ENCODE measurements around the gene KIAA1671. TPM values are rescaled to one million over a fixed set of nuclear protein-coding genes. Genes with fewer than 3 reads are reported as not detected.

The KIAA1671 gene
- polyA plus RNA-seq, 1 of the 3 experiments (the other 2 are of a cell fraction), result 7.4 TPM

DNA sequence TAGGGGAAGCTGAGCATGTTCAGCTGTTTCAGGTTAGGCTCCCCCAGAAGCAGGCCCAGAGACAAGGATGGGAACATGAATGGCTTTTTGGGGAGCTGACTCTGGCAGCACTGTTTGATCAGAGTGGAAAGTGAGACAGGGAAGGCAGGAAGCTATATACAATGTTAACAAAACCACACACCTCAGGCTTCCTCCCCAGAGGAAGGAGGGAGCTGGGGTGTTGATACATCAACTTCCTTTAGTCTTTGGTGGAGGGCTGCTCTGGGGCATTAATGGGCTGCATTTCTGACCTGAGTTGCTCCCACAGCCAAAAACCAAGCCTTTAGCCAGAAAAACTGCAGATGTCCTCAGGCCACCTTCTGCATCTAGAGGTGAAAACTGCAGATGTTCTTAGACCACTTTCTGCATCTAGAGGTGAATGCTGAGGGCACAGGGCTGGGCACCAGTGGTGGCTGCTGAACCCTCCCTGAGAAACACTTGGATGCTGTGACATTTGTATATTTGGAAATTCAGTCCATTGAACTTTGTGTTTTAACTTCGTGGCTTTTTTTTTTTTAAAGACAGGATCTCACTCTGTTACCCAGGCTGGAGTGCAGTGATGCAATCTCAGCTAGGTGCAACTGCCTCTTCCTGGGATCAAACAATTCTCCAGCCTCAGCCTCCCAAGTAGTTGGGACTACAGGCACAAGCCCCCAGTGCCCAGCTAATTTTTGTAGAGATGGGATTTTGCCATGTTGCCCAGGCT lies 49.9 kb downstream of the KIAA1671 start:
- no peak overlapping the region for H3K4me2 ChIP-seq
- 44% methylated on average over 1 of the region's 1 CpG for WGBS (ENCODE audit: low lambda C conversion rate)
- TF ChIP-seq FOSL2 (IDR thresholded peaks at IDR 0.05; ENCODE audit: borderline replicate concordance, low read depth), result no peak
- TF ChIP-seq EZH2phosphoT487 (IDR thresholded peaks at IDR 0.05; ENCODE audit: borderline replicate concordance, low read depth), result no peak
- TF ChIP-seq FOXJ3 (CRISPR knock-in tag; IDR thresholded peaks at IDR 0.05), result no peak
- TF ChIP-seq POLR2AphosphoS5 (IDR thresholded peaks at IDR 0.05; ENCODE audit: low read depth, low read length), result no peak
- no peak for TF ChIP-seq ELF1 (IDR thresholded peaks at IDR 0.05)
- no peak for TF ChIP-seq MEF2A (IDR thresholded peaks at IDR 0.05; ENCODE audit: borderline replicate concordance, low read depth)
- TF ChIP-seq TCF12 (IDR thresholded peaks at IDR 0.05), result no peak
- TF ChIP-seq NFIC (IDR thresholded peaks at IDR 0.05; ENCODE audit: borderline replicate concordance), result no peak
- no peak for TF ChIP-seq CHD2 (IDR thresholded peaks at IDR 0.05; ENCODE audit: low read length, partially characterized antibody)
- TF ChIP-seq MXI1 (IDR thresholded peaks at IDR 0.05; ENCODE audit: low read depth, low read length), result no peak
- TF ChIP-seq, protein P1, sequence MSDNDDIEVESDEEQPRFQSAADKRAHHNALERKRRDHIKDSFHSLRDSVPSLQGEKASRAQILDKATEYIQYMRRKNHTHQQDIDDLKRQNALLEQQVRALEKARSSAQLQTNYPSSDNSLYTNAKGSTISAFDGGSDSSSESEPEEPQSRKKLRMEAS (IDR thresholded peaks at IDR 0.05; ENCODE audit: low read depth), result no peak
- TF ChIP-seq YY1 (IDR thresholded peaks at IDR 0.05; ENCODE audit: low read depth), result no peak
- TF ChIP-seq, protein P2, sequence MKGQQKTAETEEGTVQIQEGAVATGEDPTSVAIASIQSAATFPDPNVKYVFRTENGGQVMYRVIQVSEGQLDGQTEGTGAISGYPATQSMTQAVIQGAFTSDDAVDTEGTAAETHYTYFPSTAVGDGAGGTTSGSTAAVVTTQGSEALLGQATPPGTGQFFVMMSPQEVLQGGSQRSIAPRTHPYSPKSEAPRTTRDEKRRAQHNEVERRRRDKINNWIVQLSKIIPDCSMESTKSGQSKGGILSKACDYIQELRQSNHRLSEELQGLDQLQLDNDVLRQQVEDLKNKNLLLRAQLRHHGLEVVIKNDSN (IDR thresholded peaks at IDR 0.05; ENCODE audit: borderline replicate concordance, low read depth), result no peak
- no peak for TF ChIP-seq GATA2 (CRISPR knock-in tag; IDR thresholded peaks at IDR 0.05)
- no peak for TF ChIP-seq TAF1 (IDR thresholded peaks at IDR 0.05; ENCODE audit: borderline replicate concordance, low read depth, low read length)

DNA sequence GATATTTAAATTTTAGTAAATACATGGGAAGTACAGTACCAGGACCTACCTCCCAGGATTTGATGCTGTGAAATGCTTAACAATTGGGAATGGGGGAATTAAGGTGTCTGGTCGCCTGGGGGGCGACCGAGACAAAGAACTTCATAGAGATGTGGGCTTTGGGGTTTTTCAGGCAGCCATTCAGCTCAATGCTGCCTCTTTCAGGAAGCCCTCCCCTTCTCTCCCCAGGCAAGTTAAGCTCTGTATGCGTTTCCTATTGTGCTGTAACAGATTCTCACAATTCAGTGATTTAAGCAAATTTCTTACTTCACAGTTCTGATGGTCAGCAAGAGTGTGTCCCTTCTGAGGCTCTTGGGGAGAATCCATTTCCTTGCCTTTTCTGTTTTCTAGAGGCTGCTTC lies 53.8 kb downstream of the KIAA1671 start:
- Histone ChIP-seq H3K4me2 (no peak overlapping the region), H2AFZ (ENCODE audit: low read depth) (no peak overlapping the region), H3K9ac (no peak overlapping the region), H3K9me3 (no peaks in the 10 kb centered on the region), H3K36me3 (replicated peaks in 1 of 2; ENCODE audit: control insufficient read depth in 1 of 2, insufficient read depth in 2 of 2, low read length in 1 of 2) (no peaks in the 10 kb centered on the region), H3K4me1 (ENCODE audit: control insufficient read depth in 1 of 2, insufficient read depth in 2 of 2, low read depth in 1 of 2, low read length in 1 of 2) (peaks cover 0 to 14% of the 10 kb centered on the region in 2 experiments; a peak in 2 of 4 replicates), H3K4me3 (ENCODE audit: low read depth in 2 of 2, low read length in 1 of 2) (no peak overlapping the region), H4K20me1 (ENCODE audit: insufficient read depth) (no peaks in the 10 kb centered on the region; the same call in 1 of the 2 replicates), H3K27me3 (ENCODE audit: insufficient read depth) (no peaks in the 10 kb centered on the region), H3K79me2 (ENCODE audit: insufficient read depth) (peaks cover 2% of the 10 kb centered on the region; the same call in 1 of the 2 replicates), H3K27ac (ENCODE audit: low read depth in 2 of 2, low read length in 1 of 2) (no peak overlapping the region), H3F3A (replicated peaks; ENCODE audit: insufficient read depth) (no peaks in the 10 kb centered on the region), H3K9me2 (no peaks in the 10 kb centered on the region)
- POLR2A ChIA-PET, result no interaction called here
- TF ChIP-seq POLR2AphosphoS5 (IDR thresholded peaks at IDR 0.05; ENCODE audit: low read depth, low read length), result no peak
- no peak for TF ChIP-seq TEAD4 (IDR thresholded peaks at IDR 0.05; ENCODE audit: borderline replicate concordance, insufficient read depth)
- DNase-seq, result no peak
- CTCF ChIA-PET, result interaction anchor here (0.9 to 1.1 kb wide), 3 partner anchors 8 to 51 kb away, joined by 3 to 4 read pairs (median 3); no protein-coding TSS in a partner anchor
- 96% methylated on average over 4 of the region's 4 CpGs for WGBS (ENCODE audit: low lambda C conversion rate)

More for the DNA sequence above, 49.9 kb downstream of the KIAA1671 start:
- no peaks in the 10 kb centered on the region for H3K36me3 ChIP-seq (replicated peaks in 1 of 2; ENCODE audit: control insufficient read depth in 1 of 2, insufficient read depth in 2 of 2, low read length in 1 of 2)
- H2AFZ ChIP-seq (ENCODE audit: low read depth), result no peak overlapping the region
- no peak overlapping the region for H3K4me3 ChIP-seq (ENCODE audit: low read depth in 2 of 2, low read length in 1 of 2)
- CTCF ChIA-PET, result interaction anchor here (0.8 to 1.2 kb wide), 2 partner anchors 13 to 27 kb away, joined by 4 read pairs; no protein-coding TSS in a partner anchor
- no peaks in the 10 kb centered on the region for H4K20me1 ChIP-seq (ENCODE audit: insufficient read depth)
- H3K9me3 ChIP-seq, result no peaks in the 10 kb centered on the region
- H3K9me2 ChIP-seq, result no peaks in the 10 kb centered on the region
- POLR2A ChIA-PET, result no interaction called here
- H3K27ac ChIP-seq (ENCODE audit: low read depth in 2 of 2, low read length in 1 of 2), result no peak overlapping the region; a peak in 1 of 4 replicates
- H3K79me2 ChIP-seq (ENCODE audit: insufficient read depth), result peaks cover 2% of the 10 kb centered on the region; the same call in 1 of the 2 replicates
- no peak for DNase-seq
- H3K27me3 ChIP-seq (ENCODE audit: insufficient read depth), result no peaks in the 10 kb centered on the region
- H3K9ac ChIP-seq, result no peak overlapping the region
- peaks cover 0 to 8% of the 10 kb centered on the region in 2 experiments; a peak in 2 of 4 replicates for H3K4me1 ChIP-seq (ENCODE audit: control insufficient read depth in 1 of 2, insufficient read depth in 2 of 2, low read depth in 1 of 2, low read length in 1 of 2)
- H3F3A ChIP-seq (replicated peaks; ENCODE audit: insufficient read depth), result peaks cover 4% of the 10 kb centered on the region
